ENCODE measurements around the gene CD19.

CD19 gene

DNA sequence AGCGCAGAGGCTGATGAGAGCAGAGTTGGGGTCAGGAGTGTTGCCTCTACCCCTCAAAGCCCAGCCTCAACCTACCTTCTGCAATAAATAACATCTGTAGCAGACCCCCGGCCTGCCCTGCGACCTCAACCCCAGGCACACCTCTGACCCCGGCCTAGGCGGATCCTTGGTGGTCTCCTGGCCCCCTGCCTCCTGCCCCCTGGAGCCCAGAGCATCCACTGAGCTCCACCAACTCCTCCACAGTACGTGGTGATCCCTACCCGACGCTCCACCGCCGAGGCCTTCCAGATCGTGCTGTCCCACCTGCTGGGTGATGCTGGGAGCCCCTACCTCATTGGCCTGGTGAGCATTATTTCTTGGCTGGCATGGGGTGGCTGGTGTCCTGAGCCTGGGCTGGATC is 51.2 kb downstream of the CD19 start:
- H3K4me1 ChIP-seq (ENCODE audit: insufficient read depth, insufficient read length) = no peaks in the 10 kb centered on the region
- TF ChIP-seq YY1 (IDR thresholded peaks at IDR 0.05; ENCODE audit: insufficient read depth, insufficient read length) (no peak), SUZ12 (IDR thresholded peaks at IDR 0.05; ENCODE audit: extremely low read depth, insufficient read depth, insufficient read length) (no peak), ZNF274 (IDR thresholded peaks at IDR 0.05; ENCODE audit: low read depth, low read length) (no peak)
- H3K36me3 ChIP-seq (ENCODE audit: insufficient read depth, insufficient read length, low read length) = peaks cover 81% of the 10 kb centered on the region
- H3K9me3 ChIP-seq (ENCODE audit: insufficient read depth, low read length) = peaks cover 13% of the 10 kb centered on the region; the same call in 1 of the 2 replicates
- no peaks in the 10 kb centered on the region for H3K27me3 ChIP-seq (ENCODE audit: insufficient read depth, insufficient read length)
- no peak overlapping the region for H3K4me3 ChIP-seq (ENCODE audit: insufficient read length, low read depth)
- no peak overlapping the region for H3K9ac ChIP-seq (ENCODE audit: insufficient read length, low read depth)
- DNase-seq (ENCODE audit: low read depth, low spot score) = no peak

- DNase-seq (ENCODE audit: low read depth, low spot score) = no peak
- peaks cover 77% of the 10 kb centered on the region for H3K36me3 ChIP-seq (ENCODE audit: insufficient read depth, insufficient read length, low read length)
- H3K9ac ChIP-seq (ENCODE audit: insufficient read length, low read depth) = no peak overlapping the region
- H3K4me1 ChIP-seq (ENCODE audit: insufficient read depth, insufficient read length) = no peaks in the 10 kb centered on the region
- no peak overlapping the region for H3K4me3 ChIP-seq (ENCODE audit: insufficient read length, low read depth)
- TF ChIP-seq SUZ12 (IDR thresholded peaks at IDR 0.05; ENCODE audit: extremely low read depth, insufficient read depth, insufficient read length) (no peak), ZNF274 (IDR thresholded peaks at IDR 0.05; ENCODE audit: low read depth, low read length) (no peak), YY1 (IDR thresholded peaks at IDR 0.05; ENCODE audit: insufficient read depth, insufficient read length) (no peak)
- no peaks in the 10 kb centered on the region for H3K27me3 ChIP-seq (ENCODE audit: insufficient read depth, insufficient read length)
- peaks cover 13% of the 10 kb centered on the region; the same call in 1 of the 2 replicates for H3K9me3 ChIP-seq (ENCODE audit: insufficient read depth, low read length)
These were observed 51.9 kb downstream of the CD19 start for GRCh38 chr16:28983644-28984043.

GRCh38 chr16:28984091-28984490 is 52.3 kb downstream of the CD19 start:
- Histone ChIP-seq H3K36me3 (ENCODE audit: insufficient read depth, insufficient read length, low read length) (peaks cover 73% of the 10 kb centered on the region), H3K27me3 (ENCODE audit: insufficient read depth, insufficient read length) (no peaks in the 10 kb centered on the region), H3K9me3 (ENCODE audit: insufficient read depth, low read length) (peaks cover 13% of the 10 kb centered on the region; the same call in 1 of the 2 replicates), H3K4me1 (ENCODE audit: insufficient read depth, insufficient read length) (no peaks in the 10 kb centered on the region), H3K9ac (ENCODE audit: insufficient read length, low read depth) (no peak overlapping the region), H3K4me3 (ENCODE audit: insufficient read length, low read depth) (no peak overlapping the region)
- no peak for DNase-seq (ENCODE audit: low read depth, low spot score)
- no peak for TF ChIP-seq ZNF274 (IDR thresholded peaks at IDR 0.05; ENCODE audit: low read depth, low read length)
- TF ChIP-seq YY1 (IDR thresholded peaks at IDR 0.05; ENCODE audit: insufficient read depth, insufficient read length) = no peak
- no peak for TF ChIP-seq SUZ12 (IDR thresholded peaks at IDR 0.05; ENCODE audit: extremely low read depth, insufficient read depth, insufficient read length)

DNA sequence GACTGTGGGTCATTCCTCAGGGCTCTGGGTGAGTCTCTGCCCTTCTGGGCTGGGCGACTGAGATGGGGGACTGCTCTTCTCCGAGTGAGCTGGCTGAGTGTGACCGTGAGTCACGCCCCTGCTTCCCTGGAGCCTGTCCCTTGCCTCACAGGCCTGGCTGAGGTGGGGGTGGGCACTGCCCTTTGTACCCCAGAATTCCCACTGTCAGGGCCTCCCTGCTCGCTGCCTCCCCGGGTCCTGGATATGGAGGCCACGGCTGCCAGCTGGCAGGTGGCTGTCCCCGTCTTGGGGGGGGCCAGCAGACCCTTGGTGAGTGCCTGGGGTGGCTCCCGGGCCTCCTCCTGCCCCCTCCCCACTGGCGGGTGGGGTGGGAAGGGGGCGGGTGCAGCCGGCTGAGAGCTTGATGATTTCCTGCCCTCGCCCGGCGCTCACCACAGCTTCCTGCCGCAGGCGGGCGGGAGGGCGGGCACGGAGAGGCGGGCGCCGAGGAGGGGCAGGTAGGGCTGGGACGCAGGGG is 52.9 kb downstream of the CD19 start, which contains the start of gene LAT:
TSS of gene LAT (plus strand) at position 434 of the 517 bp plus-strand sequence. CDS start 366 bp downstream, outside the sequence.
- no peak within 1 kb of the TSS for H3K4me3 ChIP-seq (ENCODE audit: insufficient read length, low read depth)
- peaks cover 73% of the 10 kb centered on the region for H3K36me3 ChIP-seq (ENCODE audit: insufficient read depth, insufficient read length, low read length)
- TF ChIP-seq SUZ12 (IDR thresholded peaks at IDR 0.05; ENCODE audit: extremely low read depth, insufficient read depth, insufficient read length) (no peak), YY1 (IDR thresholded peaks at IDR 0.05; ENCODE audit: insufficient read depth, insufficient read length) (no peak), ZNF274 (IDR thresholded peaks at IDR 0.05; ENCODE audit: low read depth, low read length) (no peak)
- H3K4me1 ChIP-seq (ENCODE audit: insufficient read depth, insufficient read length) = no peaks in the 10 kb centered on the region
- H3K9ac ChIP-seq (ENCODE audit: insufficient read length, low read depth) = no peak within 1 kb of the TSS
- DNase-seq (ENCODE audit: low read depth, low spot score) = no peak
- no peaks in the 10 kb centered on the region for H3K27me3 ChIP-seq (ENCODE audit: insufficient read depth, insufficient read length)
- peaks cover 13% of the 10 kb centered on the region; the same call in 1 of the 2 replicates for H3K9me3 ChIP-seq (ENCODE audit: insufficient read depth, low read length)

- H3K27me3 ChIP-seq (ENCODE audit: insufficient read depth, insufficient read length) = no peaks in the 10 kb centered on the region
- TF ChIP-seq ZNF274 (IDR thresholded peaks at IDR 0.05; ENCODE audit: low read depth, low read length) (no peak), SUZ12 (IDR thresholded peaks at IDR 0.05; ENCODE audit: extremely low read depth, insufficient read depth, insufficient read length) (no peak)
- H3K9me3 ChIP-seq (ENCODE audit: insufficient read depth, low read length) = peaks cover 13% of the 10 kb centered on the region; the same call in 1 of the 2 replicates
- H3K9ac ChIP-seq (ENCODE audit: insufficient read length, low read depth) = no peak overlapping the region
- no peak overlapping the region for H3K4me3 ChIP-seq (ENCODE audit: insufficient read length, low read depth)
- DNase-seq (ENCODE audit: low read depth, low spot score) = no peak
- H3K4me1 ChIP-seq (ENCODE audit: insufficient read depth, insufficient read length) = no peaks in the 10 kb centered on the region
- peaks cover 78% of the 10 kb centered on the region for H3K36me3 ChIP-seq (ENCODE audit: insufficient read depth, insufficient read length, low read length)
These were observed 53.7 kb downstream of the CD19 start for GRCh38 chr16:28985211-28986041.

- H3K4me3 ChIP-seq (ENCODE audit: insufficient read length, low read depth) = no peak overlapping the region
- no peak for DNase-seq (ENCODE audit: low read depth, low spot score)
- peaks cover 13% of the 10 kb centered on the region; the same call in 1 of the 2 replicates for H3K9me3 ChIP-seq (ENCODE audit: insufficient read depth, low read length)
- peaks cover 78% of the 10 kb centered on the region for H3K36me3 ChIP-seq (ENCODE audit: insufficient read depth, insufficient read length, low read length)
- H3K4me1 ChIP-seq (ENCODE audit: insufficient read depth, insufficient read length) = no peaks in the 10 kb centered on the region
- H3K9ac ChIP-seq (ENCODE audit: insufficient read length, low read depth) = no peak overlapping the region
- no peak for TF ChIP-seq ZNF274 (IDR thresholded peaks at IDR 0.05; ENCODE audit: low read depth, low read length)
- TF ChIP-seq YY1 (IDR thresholded peaks at IDR 0.05; ENCODE audit: insufficient read depth, insufficient read length) = no peak
- no peaks in the 10 kb centered on the region for H3K27me3 ChIP-seq (ENCODE audit: insufficient read depth, insufficient read length)
These were observed 54.3 kb downstream of the CD19 start for GRCh38 chr16:28986046-28986445.

GRCh38 chr16:28986492-28986891 is 54.7 kb downstream of the CD19 start:
- Histone ChIP-seq H3K36me3 (ENCODE audit: insufficient read depth, insufficient read length, low read length) (peaks cover 76% of the 10 kb centered on the region), H3K27me3 (ENCODE audit: insufficient read depth, insufficient read length) (no peaks in the 10 kb centered on the region), H3K9me3 (ENCODE audit: insufficient read depth, low read length) (peaks cover 8% of the 10 kb centered on the region; the same call in 1 of the 2 replicates), H3K4me1 (ENCODE audit: insufficient read depth, insufficient read length) (no peaks in the 10 kb centered on the region), H3K4me3 (ENCODE audit: insufficient read length, low read depth) (no peak overlapping the region), H3K9ac (ENCODE audit: insufficient read length, low read depth) (no peak overlapping the region)
- no peak for TF ChIP-seq ZNF274 (IDR thresholded peaks at IDR 0.05; ENCODE audit: low read depth, low read length)
- no peak for TF ChIP-seq YY1 (IDR thresholded peaks at IDR 0.05; ENCODE audit: insufficient read depth, insufficient read length)
- TF ChIP-seq SUZ12 (IDR thresholded peaks at IDR 0.05; ENCODE audit: extremely low read depth, insufficient read depth, insufficient read length) = no peak
- no peak for DNase-seq (ENCODE audit: low read depth, low spot score)

Measured in NT2/D1 (cell line).